Skin epidermis (tissue), 12 donors: Measurements from ENCODE around the gene SLC25A2.
A peak's percentile ranks its signal among the peaks of the same experiment; 100 is the strongest.
"Not testable (repeated sequence)": the region's sequence is repeated elsewhere in the genome, so short reads cannot be mapped to it uniquely, and the experiment has no call there.

Experiments used
- H3K27ac ChIP-seq, 21 experiments: fragments of 200-600 bp; sonication (generic) in 11 of 21; one replicate each; pipeline ENCODE4 v1.5.0; 2020; ENCODE audit warnings: mild to moderate bottlenecking in 3 of 21, inconsistent platforms in 2 of 21, moderate library complexity in 2 of 21
- H3K4me3 ChIP-seq, 7 experiments: fragments of 200-600 bp; sonication (generic) in 2 of 7; one replicate each; pipeline ENCODE4 v1.5.0; 2020; ENCODE audit warnings: inconsistent platforms in 2 of 7, mild to moderate bottlenecking in 2 of 7, moderate library complexity in 1 of 7

Gene SLC25A2

GRCh38 chr5:141303756-141304155 lies at the start of gene SLC25A2:
Gene SLC25A2, minus strand, starts transcription at chr5:141304049. Its CDS starts 184 bp downstream, at chr5:141303865.
- Histone ChIP-seq H3K27ac (no peak within 1 kb of the TSS), H3K4me3 (no peak within 1 kb of the TSS)

DNA sequence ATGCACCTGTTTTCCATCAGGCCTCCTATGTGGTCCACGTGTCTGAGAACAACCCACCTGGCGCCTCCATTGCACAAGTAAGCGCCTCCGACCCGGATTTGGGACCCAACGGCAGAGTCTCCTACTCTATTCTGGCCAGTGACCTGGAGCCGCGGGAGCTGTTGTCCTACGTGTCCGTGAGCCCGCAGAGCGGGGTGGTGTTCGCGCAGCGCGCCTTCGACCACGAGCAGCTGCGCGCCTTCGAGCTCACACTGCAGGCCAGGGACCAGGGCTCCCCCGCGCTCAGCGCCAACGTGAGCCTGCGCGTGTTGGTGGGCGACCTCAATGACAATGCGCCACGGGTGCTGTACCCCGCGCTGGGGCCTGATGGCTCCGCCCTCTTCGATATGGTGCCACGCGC lies 47.7 kb upstream of the SLC25A2 start:
- no peak overlapping the region for H3K27ac ChIP-seq
- no peak overlapping the region for H3K4me3 ChIP-seq

- no peak within 1 kb of the TSS for H3K27ac ChIP-seq
- H3K4me3 ChIP-seq = no peak within 1 kb of the TSS
These were observed 46.2 kb upstream of the SLC25A2 start, which contains the start of gene PCDHGB1 for GRCh38 chr5:141349917-141350619. Gene PCDHGB1, plus strand, starts transcription at chr5:141350099. Its CDS starts 162 bp downstream, at chr5:141350261.

GRCh38 chr5:141346017-141346416 lies 42.2 kb upstream of the SLC25A2 start:
- H3K4me3 ChIP-seq, H3K27ac ChIP-seq: not testable (repeated sequence)

DNA sequence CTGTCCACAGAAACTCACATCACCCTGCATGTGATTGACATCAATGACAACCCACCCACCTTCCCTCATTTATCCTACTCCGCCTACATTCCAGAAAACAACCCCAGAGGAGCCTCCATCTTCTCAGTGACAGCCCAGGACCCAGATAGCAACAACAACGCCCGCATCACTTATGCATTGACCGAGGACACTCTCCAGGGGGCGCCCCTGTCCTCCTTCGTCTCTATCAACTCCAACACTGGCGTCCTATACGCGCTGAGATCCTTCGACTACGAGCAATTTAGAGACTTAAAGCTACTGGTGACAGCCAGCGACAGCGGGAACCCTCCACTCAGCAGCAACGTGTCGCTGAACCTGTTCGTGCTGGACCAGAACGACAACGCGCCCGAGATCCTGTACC lies 41.5 kb upstream of the SLC25A2 start:
- no peak overlapping the region for H3K4me3 ChIP-seq
- no peak overlapping the region for H3K27ac ChIP-seq

- Histone ChIP-seq H3K27ac (no peak overlapping the region), H3K4me3 (no peak overlapping the region)
These were observed 40.2 kb upstream of the SLC25A2 start for GRCh38 chr5:141343953-141344463.

- H3K4me3 ChIP-seq = no peak within 1 kb of the TSS
- H3K27ac ChIP-seq = no peak within 1 kb of the TSS
These were observed 39.5 kb upstream of the SLC25A2 start, which contains the start of gene PCDHGA3 for GRCh38 chr5:141343242-141343952. Gene PCDHGA3, plus strand, starts transcription at chr5:141343829. Its CDS starts 205 bp downstream, at chr5:141344034.

DNA sequence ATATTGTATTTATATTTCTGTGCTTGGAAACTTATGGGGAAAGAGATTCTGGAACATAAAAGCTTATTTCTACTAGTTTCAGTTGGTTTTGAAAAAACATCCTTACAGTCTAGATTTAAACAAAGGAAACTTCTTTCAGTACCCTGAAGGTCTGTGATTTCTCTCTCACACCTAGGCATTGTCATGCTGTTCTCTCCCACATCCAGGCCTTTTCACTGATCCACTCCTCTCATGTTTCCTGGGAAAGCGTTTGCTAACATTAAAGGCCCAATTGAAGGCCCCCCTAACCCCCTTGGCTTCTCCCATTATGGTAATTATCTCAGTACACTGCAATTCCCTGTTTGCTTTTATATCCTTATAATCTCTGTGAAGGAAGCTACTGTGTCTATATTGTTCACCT lies 38.9 kb upstream of the SLC25A2 start:
- Histone ChIP-seq H3K27ac (no peak overlapping the region), H3K4me3 (no peak overlapping the region)

DNA sequence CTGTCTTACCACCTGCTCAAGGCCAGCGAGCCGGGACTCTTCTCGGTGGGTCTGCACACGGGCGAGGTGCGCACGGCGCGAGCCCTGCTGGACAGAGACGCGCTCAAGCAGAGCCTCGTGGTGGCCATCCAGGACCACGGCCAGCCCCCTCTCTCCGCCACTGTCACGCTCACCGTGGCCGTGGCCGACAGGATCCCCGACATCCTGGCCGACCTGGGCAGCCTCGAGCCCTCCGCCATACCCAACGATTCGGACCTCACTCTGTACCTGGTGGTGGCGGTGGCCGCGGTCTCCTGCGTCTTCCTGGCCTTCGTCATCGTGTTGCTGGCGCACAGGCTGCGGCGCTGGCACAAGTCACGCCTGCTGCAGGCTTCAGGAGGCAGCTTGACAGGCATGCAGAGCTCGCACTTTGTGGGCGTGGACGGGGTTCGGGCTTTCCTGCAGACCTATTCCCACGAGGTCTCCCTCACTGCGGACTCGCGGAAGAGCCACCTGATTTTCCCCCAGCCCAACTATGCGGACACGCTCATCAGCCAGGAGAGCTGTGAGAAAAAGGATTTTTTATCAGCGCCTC lies 37.0 kb upstream of the SLC25A2 start:
- not testable (repeated sequence) for H3K27ac ChIP-seq, H3K4me3 ChIP-seq

- no peak within 1 kb of the TSS for H3K27ac ChIP-seq
- peak within 1 kb of the TSS in 1 of 7 experiments; percentile 25 for H3K4me3 ChIP-seq
These were observed 34.9 kb upstream of the SLC25A2 start, which contains the start of gene PCDHGA2 for GRCh38 chr5:141338538-141339306. Gene PCDHGA2, plus strand, starts transcription at chr5:141338760.

GRCh38 chr5:141332571-141332970 lies 28.7 kb upstream of the SLC25A2 start:
- H3K27ac ChIP-seq, H3K4me3 ChIP-seq: not testable (repeated sequence)

- Histone ChIP-seq H3K4me3 (no peak within 1 kb of the TSS), H3K27ac (no peak within 1 kb of the TSS)
These were observed 26.6 kb upstream of the SLC25A2 start, which contains the start of gene PCDHGA1 for GRCh38 chr5:141330299-141331080. Gene PCDHGA1, plus strand, starts transcription at chr5:141330514.

- H3K27ac ChIP-seq = no peak overlapping the region
- H3K4me3 ChIP-seq = no peak overlapping the region
These were observed 24.4 kb upstream of the SLC25A2 start for GRCh38 chr5:141328231-141328630.

DNA sequence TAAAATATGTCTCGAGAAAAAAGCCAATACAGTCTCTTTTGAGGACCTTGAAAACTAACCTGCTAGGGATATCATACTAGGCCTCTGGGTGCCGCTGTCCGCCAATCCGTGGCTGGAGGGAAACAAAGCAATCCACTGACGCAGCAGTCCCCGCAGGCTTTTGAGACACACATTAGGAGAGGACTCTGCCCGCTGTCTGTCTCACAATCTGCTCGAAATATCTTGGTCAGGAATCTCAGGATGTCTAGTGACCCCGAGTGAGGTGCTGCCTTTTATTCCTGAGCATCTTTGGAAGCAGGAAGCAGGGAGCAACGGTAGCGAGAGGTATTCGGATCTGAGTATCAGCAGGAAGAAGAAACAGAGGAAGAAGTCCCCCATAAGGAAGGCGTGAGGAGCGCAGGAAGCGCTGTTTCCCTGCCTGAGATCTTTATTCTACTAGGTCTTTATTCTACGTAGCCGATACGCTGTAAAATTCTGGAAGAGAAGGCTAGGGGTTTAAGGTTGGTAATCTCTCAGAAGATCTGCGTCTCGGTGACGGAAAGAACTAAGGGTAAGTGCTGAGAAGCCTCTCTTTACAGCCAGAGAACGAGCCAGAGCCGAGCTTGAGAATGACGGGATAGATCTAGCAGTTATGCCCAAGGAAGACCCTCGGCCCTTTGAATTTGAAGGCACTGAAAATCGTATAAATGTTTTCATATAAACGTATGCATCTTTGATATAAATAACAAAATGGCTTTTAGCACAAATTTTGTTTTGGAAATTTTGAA lies 22.4 kb upstream of the SLC25A2 start:
- Histone ChIP-seq H3K27ac (peak overlapping the region in 5 of 21 experiments; percentile 2 to 53 (median 8)), H3K4me3 (peak overlapping the region in 6 of 7 experiments; percentile 2 to 20 (median 14))

DNA sequence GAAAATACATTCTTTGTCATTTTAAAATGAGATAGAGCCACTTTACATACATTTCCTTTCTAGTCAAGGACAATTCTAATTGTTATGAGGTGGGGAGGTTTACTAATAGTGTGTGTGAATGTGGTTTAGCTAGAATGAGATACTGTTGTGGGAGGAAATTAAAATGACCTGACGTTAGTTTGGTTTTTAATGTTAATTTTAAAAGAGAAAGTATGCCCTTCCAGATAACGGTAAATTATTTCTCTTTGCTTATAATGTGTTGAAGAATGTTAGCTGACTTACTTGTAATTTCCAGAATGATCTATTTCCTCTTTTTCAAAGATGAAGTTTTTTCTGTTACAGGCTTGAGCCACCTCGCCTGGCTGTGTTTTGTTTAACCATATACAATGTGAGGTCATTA lies 18.4 kb upstream of the SLC25A2 start:
- no peak overlapping the region for H3K4me3 ChIP-seq

GRCh38 chr5:141320225-141321169 lies 16.6 kb upstream of the SLC25A2 start, which contains the start of gene TAF7:
Gene TAF7, minus strand, starts transcription at chr5:141320784. Its CDS starts 740 bp downstream, at chr5:141320044.
- Histone ChIP-seq H3K4me3 (peak within 1 kb of the TSS; percentile 45 to 77 (median 63)), H3K27ac (peak within 1 kb of the TSS; percentile 71 to 98 (median 91))

More for the DNA sequence above, 18.4 kb upstream of the SLC25A2 start:
- no peak overlapping the region for H3K27ac ChIP-seq

DNA sequence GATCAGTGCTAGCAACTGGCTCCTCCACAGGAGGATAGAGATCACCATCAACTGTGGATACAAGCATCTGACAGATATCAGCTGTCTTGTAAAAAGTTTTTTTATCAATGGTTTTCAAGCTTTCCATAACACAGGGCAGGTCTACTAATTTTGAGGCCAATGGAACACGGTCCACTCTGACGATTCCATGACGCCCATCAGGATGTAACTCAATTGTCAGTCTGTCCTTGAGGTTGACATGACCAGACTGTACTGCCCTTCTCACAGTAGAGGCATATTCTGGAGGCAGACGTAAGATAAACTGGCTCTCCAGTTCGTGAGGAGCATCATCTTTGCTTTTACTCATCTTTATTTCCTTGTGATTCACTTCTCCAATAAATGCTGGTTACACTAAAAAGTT lies 15.8 kb upstream of the SLC25A2 start:
- Histone ChIP-seq H3K27ac (peak overlapping the region in 1 of 21 experiments; percentile 89), H3K4me3 (peak overlapping the region; percentile 45 to 77 (median 63))
